Gastrocnemius medialis (tissue), 4 donors: ENCODE data around the gene IQGAP3. TPM values are rescaled to one million over a fixed set of nuclear protein-coding genes. Genes with fewer than 3 reads are reported as not detected.

Source experiments
- ATAC-seq, 2 donors: fragments of 150-250 bp; one replicate each; pipeline ENCODE4 v1.9.1; 2016
- DNase-seq, 2 donors: peaks; one replicate each; pipeline ENCODE4 v3.0.0-alpha.2; 2019
- H3K27ac ChIP-seq, 4 donors: fragments of 200-600 bp; sonication (generic); 1 replicate in 1 of 4; 2 replicates in 3 of 4; pipeline ENCODE4 v1.5.1; 2016 to 2018; ENCODE audit warnings: mild to moderate bottlenecking in 2 of 4, moderate library complexity in 1 of 4
- H3K27me3 ChIP-seq, 3 donors: fragments of 200-600 bp; sonication (generic) in 2 of 3; 1 replicate in 1 of 3; 2 replicates in 2 of 3; pipeline versions ENCODE4 v1.5.1 to v1.6.0; 2016 to 2019; ENCODE audit warnings: mild to moderate bottlenecking in 1 of 3, moderate library complexity in 1 of 3
- H3K36me3 ChIP-seq, 2 donors: fragments of 200-600 bp; sonication (generic) in 1 of 2; one replicate each; pipeline ENCODE4 v1.5.1; 2017 to 2018
- H3K4me1 ChIP-seq, 2 donors: fragments of 200-600 bp; sonication (generic) in 1 of 2; one replicate each; pipeline ENCODE4 v1.5.1; 2016 to 2017; ENCODE audit warnings: mild to moderate bottlenecking in 2 of 2
- H3K4me3 ChIP-seq, 4 donors: fragments of 200-600 bp; sonication (generic) in 3 of 4; 1 replicate in 1 of 4; 2 replicates in 3 of 4; pipeline ENCODE4 v1.5.1; 2016 to 2019; ENCODE audit warnings: mild to moderate bottlenecking in 2 of 4
- H3K9me3 ChIP-seq, 3 donors: fragments of 200-600 bp; sonication (generic) in 2 of 3; 1 replicate in 1 of 3; 2 replicates in 2 of 3; pipeline ENCODE4 v1.5.1; 2016 to 2019
- POLR2A ChIP-seq, 2 donors: fragments of 450-650 bp; IDR thresholded peaks; one replicate each; pipeline ENCODE4 v1.6.1; 2017; ENCODE audit warnings: antibody characterized with exemption in 2 of 2, mild to moderate bottlenecking in 2 of 2, moderate library complexity in 2 of 2
- in situ Hi-C, 4 donors: fragments of 200-750 bp; cut with MboI; loops; one replicate each; pipeline versions ENCODE4 v1.15.0 to v1.8.0; 2017; ENCODE audit warnings: low sequenced_read_pairs in 4 of 4
- intact Hi-C: fragments of 100-400 bp; cut with DNase I; formaldehyde crosslinking; loops from one replicate; pipeline ENCODE4 v1.15.1; 2023; ENCODE audit warnings: low total_unique reads
- total RNA-seq, 4 donors: library from RNA; depleted of rRNA; stranded (reverse); fragments of >200 nt; gene quantifications; one replicate each; pipeline versions ENCODE4 v1.1.0 to v1.2.3, GENCODE V29; 2016
- TF ChIP-seq, protein P1 (sequence below), 5 experiments: fragments of 450-650 bp in 3 of 5; fragments of 200-600 bp in 2 of 5; sonication (generic) in 2 of 5; IDR thresholded peaks in 4 of 5; conservative IDR thresholded peaks in 1 of 5; 1 replicate in 4 of 5; 2 replicates in 1 of 5; pipeline ENCODE4 v1.5.1; 2016 to 2019; ENCODE audit warnings: antibody characterized with exemption in 5 of 5, mild to moderate bottlenecking in 3 of 5, moderate library complexity in 3 of 5

IQGAP3 gene
- total RNA-seq, 4 donors from 2014 or later = 0.20 to 0.55 TPM; not detected in 2

DNA sequence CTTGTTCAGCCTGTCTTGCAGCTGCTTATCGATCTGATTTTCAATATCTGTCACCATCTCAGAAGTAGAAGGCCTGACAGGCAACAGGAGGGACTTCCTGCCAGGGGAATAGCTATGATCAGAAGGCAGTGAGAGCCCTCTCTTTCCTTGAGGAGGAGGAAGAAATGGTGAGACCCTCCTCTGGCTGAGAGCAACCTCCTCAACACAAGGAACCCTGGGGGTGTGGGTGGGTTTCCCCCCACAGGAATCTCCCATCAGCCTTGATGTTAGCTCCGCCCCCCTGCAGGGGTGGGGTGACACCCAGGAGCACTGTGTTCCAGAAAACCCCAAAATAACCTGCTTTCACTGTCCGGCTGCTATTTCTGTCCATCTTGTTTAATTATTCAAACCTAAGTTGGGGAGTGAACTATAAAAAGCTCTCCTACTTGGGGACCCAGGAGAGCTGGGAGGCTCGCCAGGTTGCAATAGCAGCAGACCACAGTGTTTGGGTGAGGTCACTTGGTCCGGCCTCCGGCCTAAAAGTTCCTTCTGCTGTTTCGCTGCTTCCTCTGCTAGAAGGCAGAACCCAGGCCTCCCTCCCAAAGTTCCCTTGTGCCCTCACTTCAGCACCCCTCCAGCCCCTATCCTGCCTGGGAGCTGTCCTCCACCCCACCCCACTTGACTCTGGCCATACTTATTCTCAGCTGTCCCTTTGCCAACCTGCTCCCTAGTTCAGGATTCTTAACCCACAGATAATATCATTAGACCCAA is 64.0 kb downstream of the IQGAP3 start:
- in situ Hi-C loops (loop anchor here in 2 of 4 donors (5.0 kb wide), 1 partner anchor 36 kb away; no protein-coding TSS in a partner anchor), intact Hi-C loops (loop anchor here (1.0 to 5.0 kb wide), 5 partner anchors 10 to 386 kb away; partner anchors contain the start of genes SMG5 and TMEM79)
- Histone ChIP-seq H3K27ac (peak overlapping the region; percentile 96 to 99 (median 98)), H3K27me3 (no peaks in the 10 kb centered on the region), H3K4me3 (peak overlapping the region; percentile 60 to 92 (median 65)), H3K4me1 (peaks cover 51 to 75% of the 10 kb centered on the region in 2 donors), H3K36me3 (no peaks in the 10 kb centered on the region), H3K9me3 (no peaks in the 10 kb centered on the region)
- DNase-seq = peak; percentile 75 to 88
- ATAC-seq = peak; percentile 15 to 31
- TF ChIP-seq POLR2A (IDR thresholded peaks at IDR 0.05) = no peak
- TF ChIP-seq, protein P1, sequence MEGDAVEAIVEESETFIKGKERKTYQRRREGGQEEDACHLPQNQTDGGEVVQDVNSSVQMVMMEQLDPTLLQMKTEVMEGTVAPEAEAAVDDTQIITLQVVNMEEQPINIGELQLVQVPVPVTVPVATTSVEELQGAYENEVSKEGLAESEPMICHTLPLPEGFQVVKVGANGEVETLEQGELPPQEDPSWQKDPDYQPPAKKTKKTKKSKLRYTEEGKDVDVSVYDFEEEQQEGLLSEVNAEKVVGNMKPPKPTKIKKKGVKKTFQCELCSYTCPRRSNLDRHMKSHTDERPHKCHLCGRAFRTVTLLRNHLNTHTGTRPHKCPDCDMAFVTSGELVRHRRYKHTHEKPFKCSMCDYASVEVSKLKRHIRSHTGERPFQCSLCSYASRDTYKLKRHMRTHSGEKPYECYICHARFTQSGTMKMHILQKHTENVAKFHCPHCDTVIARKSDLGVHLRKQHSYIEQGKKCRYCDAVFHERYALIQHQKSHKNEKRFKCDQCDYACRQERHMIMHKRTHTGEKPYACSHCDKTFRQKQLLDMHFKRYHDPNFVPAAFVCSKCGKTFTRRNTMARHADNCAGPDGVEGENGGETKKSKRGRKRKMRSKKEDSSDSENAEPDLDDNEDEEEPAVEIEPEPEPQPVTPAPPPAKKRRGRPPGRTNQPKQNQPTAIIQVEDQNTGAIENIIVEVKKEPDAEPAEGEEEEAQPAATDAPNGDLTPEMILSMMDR (IDR thresholded peaks at IDR 0.05 in 4 of 5, conservative IDR thresholded peaks at IDR 0.05 in 1 of 5) = no peak

DNA sequence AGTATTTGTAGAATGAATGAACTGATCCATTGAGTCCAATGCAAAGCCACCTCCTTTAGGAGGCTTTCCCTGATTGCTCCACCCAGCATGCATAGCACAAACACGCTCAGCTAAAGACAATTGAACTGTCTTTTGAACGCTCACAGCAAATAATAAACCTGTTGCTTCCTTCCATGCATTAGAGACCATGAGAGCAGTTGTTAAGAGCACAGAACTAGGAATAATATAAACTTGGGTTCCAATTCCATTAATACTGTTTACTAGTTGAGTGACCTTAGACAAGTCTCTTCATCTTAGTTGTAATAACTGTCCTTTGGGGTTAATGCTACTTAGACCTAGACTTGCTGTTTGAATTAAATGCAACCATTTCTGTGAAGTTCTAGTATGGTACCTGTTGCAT is 65.9 kb downstream of the IQGAP3 start:
- intact Hi-C loops = loop anchor here (5.0 kb wide), 3 partner anchors 224 to 384 kb away; partner anchors contain the start of genes SMG5 and TMEM79
- ATAC-seq = no peak

DNA sequence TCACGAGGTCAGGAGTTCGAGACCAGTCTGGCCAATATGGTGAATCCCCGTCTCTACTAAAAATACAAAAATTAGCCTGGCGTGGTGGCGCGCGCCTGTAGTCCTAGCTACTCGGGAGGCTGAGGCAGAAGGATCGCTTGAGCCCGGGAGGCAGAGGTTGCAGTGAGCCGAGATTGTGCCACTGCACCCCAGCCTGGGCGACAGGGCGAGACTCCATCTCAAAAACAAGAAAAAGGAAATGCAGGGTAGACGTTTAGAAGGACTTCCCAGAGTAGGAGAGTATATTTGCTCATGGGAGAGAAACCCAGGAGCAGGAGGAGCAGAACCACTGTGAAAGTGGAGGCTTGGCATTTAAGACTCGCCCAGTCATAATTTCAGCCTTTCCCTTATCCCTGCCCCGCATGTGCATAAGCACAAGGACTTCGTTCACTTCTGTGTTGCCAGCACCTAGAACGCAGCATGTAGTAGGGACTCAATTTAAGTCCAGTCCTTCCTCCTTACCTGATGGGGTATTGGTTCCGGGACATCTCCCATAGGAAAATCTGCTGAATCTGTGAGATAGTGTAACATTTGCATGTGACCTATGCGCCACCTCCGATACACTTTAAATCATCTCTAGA is 66.6 kb downstream of the IQGAP3 start:
- H3K27ac ChIP-seq = peak overlapping the region; percentile 96 to 99 (median 98)
- TF ChIP-seq, protein P1 (IDR thresholded peaks at IDR 0.05 in 4 of 5, conservative IDR thresholded peaks at IDR 0.05 in 1 of 5) = no peak
- TF ChIP-seq POLR2A (IDR thresholded peaks at IDR 0.05) = no peak
- DNase-seq (no peak), ATAC-seq (no peak)
- H3K4me3 ChIP-seq = peak overlapping the region; percentile 34 to 92 (median 64)
- H3K36me3 ChIP-seq = no peaks in the 10 kb centered on the region
- in situ Hi-C loops = loop anchor here in 2 of 4 donors (5.0 kb wide), 1 partner anchor 33 kb away; no protein-coding TSS in a partner anchor
- intact Hi-C loops = loop anchor here (1.0 to 5.0 kb wide), 5 partner anchors 12 to 383 kb away; partner anchors contain the start of genes SMG5 and TMEM79
- no peaks in the 10 kb centered on the region for H3K9me3 ChIP-seq
- no peaks in the 10 kb centered on the region for H3K27me3 ChIP-seq
- H3K4me1 ChIP-seq = peaks cover 55 to 74% of the 10 kb centered on the region in 2 donors

More for the DNA sequence above, 65.9 kb downstream of the IQGAP3 start:
- Histone ChIP-seq H3K27me3 (no peaks in the 10 kb centered on the region), H3K36me3 (no peaks in the 10 kb centered on the region), H3K4me3 (peak overlapping the region in 3 of 4 donors; percentile 60 to 92 (median 69)), H3K9me3 (no peaks in the 10 kb centered on the region), H3K27ac (peak overlapping the region; percentile 96 to 99 (median 98)), H3K4me1 (peaks cover 61 to 81% of the 10 kb centered on the region in 2 donors)
- in situ Hi-C loops = loop anchor here in 2 of 4 donors (5.0 kb wide), 1 partner anchor 34 kb away; no protein-coding TSS in a partner anchor
- no peak for DNase-seq
- TF ChIP-seq, protein P1 (IDR thresholded peaks at IDR 0.05 in 4 of 5, conservative IDR thresholded peaks at IDR 0.05 in 1 of 5) = no peak
- TF ChIP-seq POLR2A (IDR thresholded peaks at IDR 0.05) = no peak

DNA sequence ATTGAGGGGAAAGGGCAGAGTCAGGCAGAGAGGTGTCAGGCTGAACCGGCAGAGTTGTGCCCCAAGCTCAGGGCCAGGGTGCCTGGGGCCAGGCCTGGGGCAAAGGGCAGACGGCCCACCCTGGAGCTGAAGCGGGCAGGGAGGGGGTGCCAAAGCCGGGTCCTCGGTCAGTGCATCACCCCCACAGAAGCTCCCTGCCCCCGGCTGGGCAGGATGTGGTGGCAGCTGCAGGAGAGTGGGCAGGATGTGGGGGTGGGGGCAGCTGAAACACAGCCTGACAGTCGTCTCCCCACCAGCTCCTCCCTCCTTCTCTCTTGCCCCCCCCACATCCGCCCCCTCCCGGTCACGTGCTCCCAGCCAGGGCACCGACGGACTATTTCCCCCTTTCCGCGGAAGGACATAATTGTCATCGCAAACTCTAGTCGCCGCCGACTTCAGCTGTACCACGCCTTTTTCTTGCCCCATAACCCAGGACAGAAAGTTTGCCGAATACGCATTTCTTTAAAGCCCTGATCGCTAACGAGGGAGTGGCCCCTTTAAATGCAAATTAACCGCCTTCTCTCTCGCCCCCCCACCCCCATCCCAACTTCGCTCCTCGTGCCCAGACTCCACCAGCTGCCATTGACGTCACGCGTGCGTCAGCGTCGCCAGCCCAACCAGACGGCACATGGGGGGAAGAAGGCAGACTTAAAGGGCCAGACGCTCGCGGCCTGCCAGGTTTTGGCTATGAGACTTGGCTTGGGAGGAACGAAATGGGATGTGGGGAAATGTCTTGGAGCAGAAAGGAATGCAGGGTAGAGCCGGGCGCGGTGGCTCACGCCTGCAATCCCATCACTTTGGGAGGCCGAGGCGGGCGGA is 67.3 kb downstream of the IQGAP3 start:
- intact Hi-C loops = loop anchor here (1.0 to 5.0 kb wide), 6 partner anchors 12 to 383 kb away; partner anchors contain the start of genes SMG5 and TMEM79
- TF ChIP-seq, protein P1 (IDR thresholded peaks at IDR 0.05 in 4 of 5, conservative IDR thresholded peaks at IDR 0.05 in 1 of 5) = peak in 1 of 5 experiments; percentile 38
- no peak for TF ChIP-seq POLR2A (IDR thresholded peaks at IDR 0.05)
- ATAC-seq (peak; percentile 34 to 42), DNase-seq (peak; percentile 99 to 100)
- H3K27ac ChIP-seq = peak overlapping the region; percentile 96 to 99 (median 98)
- H3K4me1 ChIP-seq = peaks cover 50 to 69% of the 10 kb centered on the region in 2 donors
- H3K4me3 ChIP-seq = peak overlapping the region; percentile 48 to 92 (median 64)
- in situ Hi-C loops = loop anchor here in 2 of 4 donors (5.0 kb wide), 1 partner anchor 33 kb away; no protein-coding TSS in a partner anchor
- H3K27me3 ChIP-seq = no peaks in the 10 kb centered on the region
- no peaks in the 10 kb centered on the region for H3K9me3 ChIP-seq
- no peaks in the 10 kb centered on the region for H3K36me3 ChIP-seq
